IPS-18c (cell line): Measurements from ENCODE around the gene TRIM37.

ENCODE experiments used
- H3K4me3 ChIP-seq: 2 replicates; pipeline ENCODE4 v1.7.0; 2013; ENCODE audit warnings: low read depth, mild to moderate bottlenecking, low read length, moderate library complexity; ENCODE audit not compliant: insufficient read depth
- H3K9me3 ChIP-seq: one replicate; pipeline ENCODE4 v1.6.1; 2013; ENCODE audit warnings: mild to moderate bottlenecking, low read length, moderate library complexity; ENCODE audit not compliant: control insufficient read depth, insufficient read depth

TRIM37 gene

DNA sequence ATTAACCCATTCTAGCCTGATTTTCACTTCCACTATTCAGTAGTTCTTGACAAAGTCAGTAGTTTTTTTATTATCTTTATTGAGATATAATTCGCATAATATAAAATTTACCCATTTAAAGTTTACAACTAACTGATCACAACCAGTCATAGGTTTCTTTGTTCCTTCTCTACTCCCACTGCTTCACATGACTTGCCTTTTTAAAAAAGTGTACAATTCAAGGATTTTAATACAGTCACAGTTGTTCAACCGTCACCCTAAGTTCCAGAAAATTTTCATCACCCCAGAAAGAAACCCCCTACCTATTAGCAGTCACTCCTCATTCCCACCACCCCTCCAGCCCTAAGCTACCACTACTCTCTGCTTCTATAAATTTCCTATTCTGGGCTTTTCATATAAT, 162.5 kb downstream of the TRIM37 start:
- no peaks in the 10 kb centered on the region for H3K9me3 ChIP-seq
- H3K4me3 ChIP-seq = no peak overlapping the region

DNA sequence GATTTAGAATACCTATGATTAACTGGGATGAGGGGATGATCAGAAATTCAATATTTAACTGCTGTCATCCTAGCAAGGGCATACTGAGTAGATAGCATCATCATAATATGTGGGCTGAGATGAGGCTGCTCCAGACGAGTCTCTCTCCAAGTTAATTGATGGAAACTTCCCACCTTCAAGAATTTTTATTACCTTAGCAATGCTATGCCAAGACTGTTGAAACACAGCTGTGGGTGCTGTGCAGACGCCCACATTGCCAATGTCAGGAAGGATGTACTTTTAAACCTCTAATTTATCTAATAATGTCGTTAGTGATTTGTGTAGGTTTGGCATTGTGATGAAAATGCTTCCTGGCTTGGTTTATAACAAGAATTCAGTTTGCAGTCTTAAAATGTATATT, 170.4 kb downstream of the TRIM37 start:
- H3K9me3 ChIP-seq = no peaks in the 10 kb centered on the region
- H3K4me3 ChIP-seq = no peak overlapping the region

DNA sequence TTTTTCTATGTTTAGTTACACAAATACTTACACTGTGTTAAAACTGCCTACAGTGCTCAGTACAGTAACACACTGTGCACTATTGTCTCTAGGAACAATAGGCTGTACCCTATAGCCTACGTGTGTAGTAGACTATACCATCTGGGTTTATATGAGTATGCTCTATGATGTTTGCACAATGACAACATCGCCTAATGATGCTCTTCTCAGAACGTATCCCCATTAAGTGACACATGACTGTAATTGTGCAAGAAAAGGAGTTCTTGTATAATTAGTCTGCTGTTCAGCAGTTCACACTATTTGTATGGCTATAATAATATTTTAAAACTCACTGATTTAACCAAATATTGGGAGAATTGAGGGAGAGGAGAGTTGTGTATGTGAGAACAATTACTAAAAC, 173.7 kb downstream of the TRIM37 start:
- Histone ChIP-seq H3K9me3 (no peaks in the 10 kb centered on the region), H3K4me3 (no peak overlapping the region)
